Measurements from ENCODE around the gene ALPG.
"Not testable (repeated sequence)": the region's sequence is repeated elsewhere in the genome, so short reads cannot be mapped to it uniquely, and the experiment has no call there.

ALPG gene

GRCh38 chr2:232377319-232377718, 29.3 kb upstream of the ALPG start:
- DNase-seq (ENCODE audit: low read depth): no peak

GRCh38 chr2:232377841-232378734, 28.6 kb upstream of the ALPG start:
- DNase-seq (ENCODE audit: low read depth): no peak

- not testable (repeated sequence) for DNase-seq (ENCODE audit: low read depth)
Observed at GRCh38 chr2:232378735-232379151, 27.9 kb upstream of the ALPG start, which contains the start of gene ALPP. Gene ALPP (plus strand): TSS chr2:232378751. CDS start chr2:232378803, 52 bp downstream.

GRCh38 chr2:232379610-232380590, 26.7 kb upstream of the ALPG start:
- DNase-seq (ENCODE audit: low read depth): not testable (repeated sequence)

GRCh38 chr2:232381204-232382031, 25.2 kb upstream of the ALPG start:
- not testable (repeated sequence) for DNase-seq (ENCODE audit: low read depth)

GRCh38 chr2:232382331-232383225, 24.1 kb upstream of the ALPG start:
- DNase-seq (ENCODE audit: low read depth): no peak

- DNase-seq (ENCODE audit: low read depth): no peak
Observed at GRCh38 chr2:232384466-232384865, 22.2 kb upstream of the ALPG start.

- DNase-seq (ENCODE audit: low read depth): not testable (repeated sequence)
Observed at GRCh38 chr2:232385058-232385457, 21.6 kb upstream of the ALPG start.

GRCh38 chr2:232385660-232386489, 20.8 kb upstream of the ALPG start:
- DNase-seq (ENCODE audit: low read depth): no peak

GRCh38 chr2:232386490-232386739, 20.2 kb upstream of the ALPG start:
- no peak for DNase-seq (ENCODE audit: low read depth)

GRCh38 chr2:232386740-232387450, 19.7 kb upstream of the ALPG start:
- no peak for DNase-seq (ENCODE audit: low read depth)

- no peak for DNase-seq (ENCODE audit: low read depth)
Observed at GRCh38 chr2:232387451-232388171, 19.0 kb upstream of the ALPG start.

- no peak for DNase-seq (ENCODE audit: low read depth)
Observed at GRCh38 chr2:232388324-232388891, 18.2 kb upstream of the ALPG start.

GRCh38 chr2:232389327-232389726, 17.3 kb upstream of the ALPG start:
- DNase-seq (ENCODE audit: low read depth): no peak

GRCh38 chr2:232390661-232391060, 16.0 kb upstream of the ALPG start:
- DNase-seq (ENCODE audit: low read depth): no peak

GRCh38 chr2:232393556-232393955, 13.1 kb upstream of the ALPG start:
- no peak for DNase-seq (ENCODE audit: low read depth)

GRCh38 chr2:232394431-232394830, 12.2 kb upstream of the ALPG start:
- DNase-seq (ENCODE audit: low read depth): not testable (repeated sequence)

GRCh38 chr2:232395586-232395985, 11.1 kb upstream of the ALPG start:
- DNase-seq (ENCODE audit: low read depth): no peak

Measured in activated T-cell treated with anti-CD3 and anti-CD28 coated beads for 1 hour (primary cell).